Heart right ventricle (tissue), 16 donors: ENCODE results near the gene IGFALS. TPM values are rescaled to one million over a fixed set of nuclear protein-coding genes. Genes with fewer than 3 reads are reported as not detected.

Experiments
- ATAC-seq, 8 donors: fragments of 200-7000 bp; cut with Tn5 transposase; one replicate each; pipeline ENCODE4 v1.9.1; 2020; ENCODE audit warnings: mild to moderate bottlenecking in 8 of 8, moderate library complexity in 8 of 8, moderate number of reproducible peaks in 1 of 8
- DNase-seq, 2 donors: peaks; one replicate each; pipeline ENCODE4 v3.0.0-alpha.2; 2020
- H3K27ac ChIP-seq, 10 donors: fragments of 200-600 bp; sonication (generic) in 2 of 10; one replicate each; pipeline versions ENCODE4 v1.5.0 to v1.8.0; 2020 to 2022; ENCODE audit warnings: mild to moderate bottlenecking in 3 of 10
- H3K27me3 ChIP-seq, 7 donors: fragments of 200-600 bp; one replicate each; pipeline ENCODE4 v1.8.0; 2021 to 2022; ENCODE audit warnings: mild to moderate bottlenecking in 2 of 7
- H3K36me3 ChIP-seq, 9 donors: fragments of 200-600 bp; sonication (generic) in 1 of 9; one replicate each; pipeline versions ENCODE4 v1.5.0 to v1.8.0; 2020 to 2022; ENCODE audit warnings: mild to moderate bottlenecking in 2 of 9
- H3K4me1 ChIP-seq, 9 donors: fragments of 200-600 bp; sonication (generic) in 1 of 9; one replicate each; pipeline versions ENCODE4 v1.5.0 to v1.8.0; 2020 to 2022; ENCODE audit warnings: mild to moderate bottlenecking in 4 of 9
- H3K4me3 ChIP-seq, 10 donors: fragments of 200-600 bp; sonication (generic) in 2 of 10; one replicate each; pipeline versions ENCODE4 v1.5.0 to v1.8.0; 2020 to 2022; ENCODE audit warnings: mild to moderate bottlenecking in 7 of 10, moderate library complexity in 2 of 10
- H3K9me3 ChIP-seq, 11 donors: fragments of 200-600 bp in 10 of 11; sonication (generic) in 2 of 11; one replicate each; pipeline versions ENCODE4 v1.5.0 to v1.8.0; 2013 to 2022; ENCODE audit warnings: mild to moderate bottlenecking in 2 of 11, control low read depth in 1 of 11, moderate library complexity in 1 of 11
- WGBS, 2 donors: extraction: QIAGEN DNeasy Blood & Tissue Kit; methylation state at CpG; one replicate each; pipeline ENCODE4 v1.1.7; 2013; ENCODE audit warnings: inconsistent platforms in 1 of 2; 5-methylcytosine and 5-hydroxymethylcytosine counted together
- intact Hi-C, 10 donors: fragments of 100-400 bp; cut with DNase I; formaldehyde crosslinking; loops; one replicate each; pipeline versions ENCODE4 v1.11.1 to v1.14.2; 2022
- polyA plus RNA-seq, 2 donors: library from polyadenylated mRNA; stranded (reverse); fragments of 200-250 nt; gene quantifications; one replicate each; pipeline ENCODE4 v1.2.3, GENCODE V29; 2013
- total RNA-seq, 10 donors: library from RNA; stranded (reverse); fragmentation: NEBNext Ultra II Directional in 3 of 10; extraction: Animal tissue kit (Norgen Biotek cat#: 25700) in 3 of 10; gene quantifications; one replicate each; pipeline versions ENCODE4 v1.2.1 to v1.2.4, GENCODE V29; 2021 to 2023
- TF ChIP-seq, protein P1 (sequence below), 9 donors: fragments of 200-600 bp; sonication (generic) in 2 of 9; IDR thresholded peaks; one replicate each; pipeline versions ENCODE4 v1.5.0 to v1.8.0; 2021 to 2022; ENCODE audit warnings: antibody characterized with exemption in 9 of 9, mild to moderate bottlenecking in 5 of 9, moderate library complexity in 1 of 9
- donor health status: Arrhythmogenic right ventricular cardiomyopathy.
- donor health status: ischemic (EF 13 %, LVEDD 7.1; RV severe dilation, severe dysfunction).
- donor health status: healthy with polysubstance abuse.
- donor health status: DM: no; HTN: yes; CAD: no.
- donor health status: DM: no; HTN: no; CAD: no.
- donor health status: ischemic (EF 25% LVEDD 6.9; RV normal size, moderate dysfunction).
- donor health status: ischemic (EF 25% LVEDD 5.7; RV mildly dilated, moderate dysfunction).
- donor health status: healthy.
- donor health status: DM: yes; HTN: yes; CAD: no.
- donor health status: Ischemic cardiomyopathy.
- donor health status: ischemic (EF 35%, LVEDD 5.7; RV mildly dilated, moderate dysfunction).
- donor health status: nonischemic (EF 11% LVEDD 7.7; RV severe dilation, severe dysfunction).
- donor health status: DM: yes; HTN: yes; CAD: no.
- donor health status: PGD.
- donor health status: ischemic (EF 29% LVEDD 5.4; RV normal size, mild dysfunction).
- donor health status: nonischemic (EF 23%, LVEDD 6.1; RV moderate dilation, normal function).

The IGFALS gene
- total and polyA plus RNA-seq, 12 donors, result 0.04 to 0.59 (median 0.13) TPM; not detected in 6

DNA sequence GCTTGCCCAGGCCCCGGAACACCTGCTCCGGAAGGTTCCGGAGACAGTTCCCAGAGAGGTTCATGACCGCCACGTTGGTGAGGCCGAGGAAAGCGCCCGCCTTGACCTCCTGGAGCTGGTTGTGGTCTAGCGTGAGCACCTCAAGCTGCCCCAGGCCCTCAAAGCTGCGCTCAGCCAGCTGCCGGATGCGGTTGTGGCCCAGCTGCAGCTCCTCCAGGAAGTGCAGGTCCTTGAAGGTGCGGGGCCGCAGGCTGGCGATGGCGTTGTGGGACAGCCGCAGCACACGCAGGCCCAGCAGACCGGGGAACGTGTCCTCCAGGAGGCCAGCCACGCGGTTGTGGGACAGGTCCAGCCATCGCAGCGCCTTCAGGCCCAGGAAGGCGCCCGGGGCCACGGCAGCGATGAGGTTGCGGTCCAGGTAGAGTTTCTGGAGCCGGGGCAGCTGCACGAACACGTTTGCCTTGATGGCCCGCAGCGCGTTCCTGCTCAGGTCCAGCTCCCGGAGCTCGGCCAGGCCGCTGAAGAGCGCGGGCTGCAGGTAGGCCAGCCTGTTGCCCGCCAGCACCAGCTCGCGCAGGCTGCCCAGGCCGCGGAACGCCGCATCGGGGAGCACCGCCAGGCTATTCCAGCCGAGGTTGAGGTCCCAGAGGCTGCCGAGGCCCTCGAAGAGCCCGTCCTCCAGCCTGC lies 2.1 kb downstream of the IGFALS start:
- TF ChIP-seq, protein P1, sequence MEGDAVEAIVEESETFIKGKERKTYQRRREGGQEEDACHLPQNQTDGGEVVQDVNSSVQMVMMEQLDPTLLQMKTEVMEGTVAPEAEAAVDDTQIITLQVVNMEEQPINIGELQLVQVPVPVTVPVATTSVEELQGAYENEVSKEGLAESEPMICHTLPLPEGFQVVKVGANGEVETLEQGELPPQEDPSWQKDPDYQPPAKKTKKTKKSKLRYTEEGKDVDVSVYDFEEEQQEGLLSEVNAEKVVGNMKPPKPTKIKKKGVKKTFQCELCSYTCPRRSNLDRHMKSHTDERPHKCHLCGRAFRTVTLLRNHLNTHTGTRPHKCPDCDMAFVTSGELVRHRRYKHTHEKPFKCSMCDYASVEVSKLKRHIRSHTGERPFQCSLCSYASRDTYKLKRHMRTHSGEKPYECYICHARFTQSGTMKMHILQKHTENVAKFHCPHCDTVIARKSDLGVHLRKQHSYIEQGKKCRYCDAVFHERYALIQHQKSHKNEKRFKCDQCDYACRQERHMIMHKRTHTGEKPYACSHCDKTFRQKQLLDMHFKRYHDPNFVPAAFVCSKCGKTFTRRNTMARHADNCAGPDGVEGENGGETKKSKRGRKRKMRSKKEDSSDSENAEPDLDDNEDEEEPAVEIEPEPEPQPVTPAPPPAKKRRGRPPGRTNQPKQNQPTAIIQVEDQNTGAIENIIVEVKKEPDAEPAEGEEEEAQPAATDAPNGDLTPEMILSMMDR (IDR thresholded peaks at IDR 0.05), result no peak
- Histone ChIP-seq H3K36me3 (peaks cover 0 to 60% (median 12%) of the 10 kb centered on the region in 9 donors), H3K9me3 (no peaks in the 10 kb centered on the region), H3K27ac (no peak overlapping the region), H3K4me3 (no peak overlapping the region), H3K27me3 (no peaks in the 10 kb centered on the region), H3K4me1 (no peaks in the 10 kb centered on the region)
- intact Hi-C loops, result loop anchor here in 1 of 10 donors (10.0 kb wide), 1 partner anchor 57 kb away; no protein-coding TSS in a partner anchor
- ATAC-seq (no peak), DNase-seq (peak in 1 of 2 donors; percentile 12)
- WGBS, 2 donors, result 93 to 96% methylated on average over 53 of the region's 53 CpGs

DNA sequence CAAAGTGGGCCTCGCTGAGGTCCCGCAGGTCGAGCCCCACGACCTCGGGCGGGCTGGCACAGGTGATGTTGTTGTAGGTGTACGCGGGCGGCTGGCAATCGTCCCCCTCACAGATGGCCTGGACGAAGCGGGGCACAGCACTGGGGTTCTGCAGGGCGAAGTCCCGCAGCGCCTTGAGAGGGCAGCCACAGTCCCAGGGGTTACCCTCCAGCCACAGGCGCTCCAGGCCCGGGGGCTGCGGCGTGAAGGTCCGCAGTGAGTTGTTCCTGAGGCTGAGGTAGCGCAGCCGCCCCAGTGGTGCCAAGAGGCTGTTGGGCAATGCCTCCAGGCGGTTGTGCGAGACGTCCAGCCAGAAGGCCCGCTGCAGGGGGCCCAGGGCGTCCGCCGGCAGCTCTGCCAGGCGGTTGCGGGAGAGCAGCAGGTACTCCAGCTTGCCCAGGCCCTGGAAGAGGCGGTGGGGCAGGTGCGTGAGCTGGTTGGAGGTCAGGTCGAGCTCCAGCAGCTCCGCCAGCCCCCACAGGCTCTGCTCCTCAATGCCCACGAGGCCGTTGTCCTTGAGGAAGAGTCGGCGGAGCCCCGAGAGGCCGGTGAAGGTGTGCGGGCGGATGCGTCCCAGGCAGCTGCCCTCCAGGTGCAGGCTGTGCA lies 2.8 kb downstream of the IGFALS start:
- intact Hi-C loops, result loop anchor here in 1 of 10 donors (10.0 kb wide), 1 partner anchor 56 kb away; no protein-coding TSS in a partner anchor
- Histone ChIP-seq H3K27ac (no peak overlapping the region), H3K4me3 (no peak overlapping the region), H3K9me3 (no peaks in the 10 kb centered on the region), H3K4me1 (peaks cover 0 to 7% (median 0%) of the 10 kb centered on the region in 9 donors), H3K27me3 (no peaks in the 10 kb centered on the region), H3K36me3 (peaks cover 0 to 63% (median 12%) of the 10 kb centered on the region in 9 donors)
- WGBS, 2 donors, result 92 to 94% methylated on average over 44 of the region's 44 CpGs
- ATAC-seq (no peak), DNase-seq (peak in 1 of 2 donors; percentile 8)
- TF ChIP-seq, protein P1 (IDR thresholded peaks at IDR 0.05), result no peak

DNA sequence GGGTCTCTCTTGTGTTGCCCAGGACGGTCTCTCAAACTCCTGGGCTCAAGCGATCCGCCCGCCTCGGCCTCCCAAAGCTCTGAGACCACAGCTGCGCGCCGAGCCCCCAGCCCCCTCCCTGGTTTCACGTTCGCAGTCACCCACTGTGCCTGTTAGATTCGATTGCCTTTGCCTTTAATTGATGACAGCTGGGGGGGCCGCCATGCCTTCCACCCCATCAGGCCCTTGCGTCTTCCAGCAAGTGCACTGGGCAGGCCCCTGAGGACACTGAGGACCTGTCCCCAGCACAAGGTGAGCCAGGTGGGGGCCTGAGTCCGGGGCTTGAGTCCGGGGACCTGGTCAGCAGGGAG lies 3.3 kb downstream of the IGFALS start:
- 94% methylated on average over 15 of the region's 15 CpGs for WGBS, 2 donors
- no peak overlapping the region for H3K4me3 ChIP-seq
- TF ChIP-seq, protein P1 (IDR thresholded peaks at IDR 0.05), result no peak
- no peaks in the 10 kb centered on the region for H3K27me3 ChIP-seq
- intact Hi-C loops, result loop anchor here in 1 of 10 donors (10.0 kb wide), 1 partner anchor 55 kb away; no protein-coding TSS in a partner anchor
- no peaks in the 10 kb centered on the region for H3K9me3 ChIP-seq
- no peak for DNase-seq
- no peak for ATAC-seq
- peaks cover 0 to 63% (median 12%) of the 10 kb centered on the region in 9 donors for H3K36me3 ChIP-seq
- peaks cover 0 to 12% (median 2%) of the 10 kb centered on the region in 9 donors for H3K4me1 ChIP-seq
- no peak overlapping the region for H3K27ac ChIP-seq

DNA sequence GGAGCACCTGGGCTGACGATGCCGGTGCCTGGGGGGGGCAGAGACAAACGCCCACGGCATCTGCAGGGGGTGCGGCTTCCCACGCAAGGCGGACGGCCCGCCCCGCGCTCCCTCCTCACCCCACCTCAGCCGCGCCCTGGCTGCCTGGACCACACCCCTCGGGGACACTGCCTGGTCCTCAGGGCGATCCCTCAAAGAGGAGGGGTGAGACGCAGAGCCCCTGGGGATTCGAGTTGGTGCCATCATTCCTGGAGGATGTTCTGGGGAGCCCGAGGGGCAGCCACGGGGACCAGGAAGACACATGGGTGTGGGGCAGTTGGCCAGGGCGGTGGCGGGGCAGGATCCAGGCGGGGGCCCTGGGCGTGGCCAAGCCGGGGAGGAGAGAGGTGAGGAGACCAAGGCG lies 3.9 kb downstream of the IGFALS start:
- H3K36me3 ChIP-seq, result peaks cover 0 to 63% (median 12%) of the 10 kb centered on the region in 9 donors
- ATAC-seq (no peak), DNase-seq (peak in 1 of 2 donors; percentile 13)
- H3K9me3 ChIP-seq, result no peaks in the 10 kb centered on the region
- H3K27ac ChIP-seq, result no peak overlapping the region
- H3K27me3 ChIP-seq, result no peaks in the 10 kb centered on the region
- WGBS, 2 donors, result 90 to 92% methylated on average over 25 of the region's 25 CpGs
- H3K4me1 ChIP-seq, result peaks cover 0 to 18% (median 8%) of the 10 kb centered on the region in 9 donors
- no peak overlapping the region for H3K4me3 ChIP-seq
- intact Hi-C loops, result loop anchor here in 1 of 10 donors (10.0 kb wide), 1 partner anchor 55 kb away; no protein-coding TSS in a partner anchor
- TF ChIP-seq, protein P1 (IDR thresholded peaks at IDR 0.05), result no peak
